Fibroblast of skin of abdomen (primary cell): ENCODE measurements around the gene HADHA. TPM values are rescaled to one million over a fixed set of nuclear protein-coding genes. Genes with fewer than 3 reads are reported as not detected.
A peak's percentile ranks its signal among the peaks of the same experiment; 100 is the strongest.
"Not testable (repeated sequence)": the region's sequence is repeated elsewhere in the genome, so short reads cannot be mapped to it uniquely, and the experiment has no call there.

Experiments used
- DNase-seq: peaks from one replicate; pipeline ENCODE4 v3.0.0-alpha.2; 2013
- polyA plus RNA-seq, 2 experiments: library from polyadenylated mRNA; unstranded; fragments of 120-200 nt; gene quantifications; one replicate each; pipeline ENCODE4 v1.2.1, GENCODE V29; 2013; ENCODE audit not compliant: insufficient read length in 2 of 2

The HADHA gene
- polyA plus RNA-seq (2013, experiment 1 of 2; ENCODE audit: insufficient read length): 140 TPM
- polyA plus RNA-seq (2013, experiment 2 of 2; ENCODE audit: insufficient read length): 135 TPM

DNA sequence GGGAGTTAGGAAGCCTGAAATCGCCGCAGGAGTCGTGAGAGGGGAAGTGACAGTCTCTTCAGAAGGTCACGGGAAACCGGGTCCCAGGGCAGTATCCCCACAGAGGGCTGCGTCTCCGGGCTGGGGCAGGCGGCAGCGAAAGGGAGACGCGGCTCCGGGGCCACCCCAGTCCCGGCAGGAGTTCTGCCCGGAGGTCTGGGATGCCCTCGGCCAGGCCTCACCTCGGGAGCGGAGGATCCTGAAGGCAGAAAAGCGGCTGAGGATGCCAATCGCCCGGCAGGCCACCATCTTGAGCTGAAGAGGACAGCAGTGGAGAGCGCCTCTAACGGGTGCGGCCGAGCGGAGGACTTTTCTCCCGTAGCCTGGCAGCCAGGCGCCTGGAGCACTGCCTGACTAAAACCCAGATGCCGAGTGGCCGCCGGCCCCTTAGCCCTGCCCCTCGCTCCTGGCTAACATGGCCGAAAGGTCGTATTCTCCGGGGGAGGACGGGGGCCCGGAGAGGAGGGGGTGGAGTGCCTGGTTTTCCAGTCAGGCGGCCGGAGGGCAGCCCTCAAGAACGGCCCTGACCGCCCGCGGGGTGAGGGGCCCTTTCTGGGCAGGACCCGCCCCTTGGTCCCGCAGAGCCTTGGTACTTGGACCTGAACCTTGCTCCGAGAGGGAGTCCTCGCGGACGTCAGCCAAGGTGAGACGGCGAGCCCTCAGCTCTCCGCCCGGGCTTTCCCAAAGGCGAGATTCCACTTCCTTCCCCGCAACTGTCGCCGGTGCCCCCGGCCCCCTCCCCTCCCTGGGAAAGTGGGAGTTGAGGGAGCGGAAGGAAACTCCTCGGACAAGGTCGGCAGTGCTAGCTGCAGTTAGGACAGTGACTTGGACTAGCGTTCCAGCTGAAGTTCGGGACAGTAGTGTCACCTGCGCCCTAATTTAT lies at the start of gene HADHA, which contains the start of gene HADHB:
HADHA (minus strand) TSS at position 324 of the 922 bp plus-strand sequence; CDS start at position 288, 36 bp downstream.
HADHB (plus strand) TSS at position 631 of the 922 bp plus-strand sequence. CDS start 9,316 bp downstream, outside the sequence.
- peak; percentile 86 for DNase-seq

DNA sequence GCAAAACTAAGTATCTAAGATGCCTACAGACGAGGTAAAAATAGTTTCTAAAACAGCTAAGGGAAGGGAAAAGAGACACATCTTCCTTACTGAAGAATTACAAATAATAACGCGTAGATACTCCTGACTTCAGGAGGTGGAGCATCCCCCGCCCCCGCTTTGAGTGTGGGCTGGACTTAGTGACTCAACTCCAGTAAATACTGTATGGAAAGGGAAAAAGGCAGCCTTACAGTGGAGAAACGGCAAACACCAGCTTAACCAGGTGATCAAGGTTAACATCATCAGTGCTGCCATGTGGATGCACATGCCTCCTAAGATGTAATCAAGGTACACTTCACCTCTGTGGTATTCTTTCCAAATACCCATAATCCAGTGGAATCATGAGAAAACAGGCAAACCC lies 48.2 kb upstream of the HADHA start:
- DNase-seq: peak; percentile 13

DNA sequence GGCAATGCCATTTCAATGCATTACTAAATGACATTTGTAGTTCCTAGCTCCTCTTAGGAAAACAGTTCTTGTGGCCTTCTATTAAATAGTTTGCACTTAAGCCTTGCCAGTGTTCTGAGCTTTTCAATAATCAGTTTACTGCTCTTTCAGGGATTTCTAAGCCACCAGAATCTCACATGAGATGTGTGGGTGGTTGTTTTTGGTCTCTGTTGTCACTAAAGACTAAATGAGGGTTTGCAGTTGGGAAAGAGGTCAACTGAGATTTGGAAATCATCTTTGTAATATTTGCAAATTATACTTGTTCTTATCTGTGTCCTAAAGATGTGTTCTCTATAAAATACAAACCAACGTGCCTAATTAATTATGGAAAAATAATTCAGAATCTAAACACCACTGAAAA lies 45.6 kb upstream of the HADHA start:
- no peak for DNase-seq

DNA sequence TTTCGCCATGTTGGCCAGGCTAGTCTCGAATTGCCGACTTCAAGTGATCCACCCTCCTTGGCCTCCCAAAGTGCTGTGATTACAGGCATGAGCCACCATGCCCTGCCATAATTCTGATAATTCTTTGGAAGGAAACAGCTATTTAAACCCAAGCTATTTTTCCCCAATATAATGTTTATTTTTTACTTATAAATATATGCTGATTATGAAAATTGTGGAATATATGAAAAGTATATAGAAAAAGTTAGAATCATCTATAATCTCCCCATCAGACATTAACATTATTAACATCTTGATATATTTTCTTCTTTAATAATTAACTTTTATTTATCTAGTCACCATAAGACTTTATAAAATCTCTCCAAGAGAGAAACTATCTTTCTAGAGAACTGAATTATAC lies 41.5 kb upstream of the HADHA start:
- no peak for DNase-seq

DNA sequence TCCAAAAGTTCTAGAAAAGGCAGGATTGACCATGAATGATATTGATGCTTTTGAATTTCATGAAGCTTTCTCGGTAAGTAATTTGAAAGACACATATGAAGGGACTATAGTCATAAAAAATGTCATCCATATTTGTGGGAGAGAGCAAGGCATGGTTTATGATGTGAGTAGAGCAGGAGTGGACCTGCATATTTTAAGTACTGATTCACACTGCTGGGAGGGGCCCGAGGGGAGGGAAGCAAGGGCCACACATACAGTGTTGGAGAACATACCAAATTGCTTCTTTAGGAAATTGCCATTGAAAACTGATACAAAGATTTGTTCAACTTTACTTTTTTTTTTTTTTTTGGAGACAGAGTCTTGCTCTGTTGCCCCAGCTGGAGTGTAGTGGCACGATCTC lies 39.7 kb upstream of the HADHA start:
- DNase-seq: peak; percentile 54

DNA sequence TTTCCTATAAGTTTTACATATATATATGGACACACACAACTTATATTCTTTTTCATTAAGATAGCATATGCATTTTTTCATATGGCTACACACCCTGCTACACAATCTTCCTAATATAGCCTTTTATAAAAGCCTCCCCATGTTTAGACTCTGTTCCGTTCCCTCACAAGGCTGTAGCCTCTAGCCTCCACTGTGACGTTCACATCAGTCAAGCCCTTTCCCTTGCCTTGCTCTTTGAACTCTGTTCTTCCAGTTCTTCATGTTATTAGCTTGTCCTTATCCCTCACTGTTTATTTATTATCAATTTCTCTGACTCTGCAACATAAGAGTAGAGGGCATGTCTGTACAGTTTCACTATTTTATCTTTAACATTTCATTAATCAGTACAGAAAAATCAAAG lies 39.2 kb upstream of the HADHA start:
- DNase-seq: no peak

DNA sequence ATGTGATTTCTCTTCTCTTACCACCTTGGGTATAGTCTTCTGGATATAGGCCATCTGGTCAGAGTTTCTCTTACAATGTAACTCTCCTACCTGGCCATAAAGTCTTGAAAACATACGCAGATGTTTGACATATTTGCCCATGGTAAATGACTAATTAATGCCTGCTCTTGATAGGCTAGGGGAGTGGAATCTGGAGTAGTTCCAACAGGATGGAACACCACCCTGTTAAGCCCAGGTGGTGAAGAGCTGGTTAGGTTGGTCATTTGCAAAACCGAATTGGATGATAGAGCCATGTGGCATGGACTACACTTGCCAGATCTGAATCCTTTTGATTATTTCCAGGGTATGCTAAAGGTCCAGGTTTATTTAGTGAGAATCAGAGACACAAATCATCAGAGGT lies 36.8 kb upstream of the HADHA start:
- DNase-seq: no peak

DNA sequence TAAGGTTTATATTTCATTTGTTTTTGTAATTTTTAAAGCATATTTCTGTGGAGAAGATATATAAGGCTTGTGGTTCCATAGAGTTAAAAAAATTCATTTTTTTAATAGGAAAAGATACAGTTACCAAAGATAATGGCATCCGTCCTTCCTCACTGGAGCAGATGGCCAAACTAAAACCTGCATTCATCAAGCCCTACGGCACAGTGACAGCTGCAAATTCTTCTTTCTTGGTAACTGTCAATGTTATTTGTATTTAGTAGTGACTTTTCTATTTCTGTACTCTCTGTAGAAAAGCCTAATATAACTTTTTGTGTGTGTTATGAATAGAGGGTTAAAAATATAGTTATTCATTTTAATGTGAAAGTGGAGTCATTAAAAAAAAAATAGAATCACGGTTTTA lies 35.5 kb upstream of the HADHA start:
- DNase-seq: no peak

DNA sequence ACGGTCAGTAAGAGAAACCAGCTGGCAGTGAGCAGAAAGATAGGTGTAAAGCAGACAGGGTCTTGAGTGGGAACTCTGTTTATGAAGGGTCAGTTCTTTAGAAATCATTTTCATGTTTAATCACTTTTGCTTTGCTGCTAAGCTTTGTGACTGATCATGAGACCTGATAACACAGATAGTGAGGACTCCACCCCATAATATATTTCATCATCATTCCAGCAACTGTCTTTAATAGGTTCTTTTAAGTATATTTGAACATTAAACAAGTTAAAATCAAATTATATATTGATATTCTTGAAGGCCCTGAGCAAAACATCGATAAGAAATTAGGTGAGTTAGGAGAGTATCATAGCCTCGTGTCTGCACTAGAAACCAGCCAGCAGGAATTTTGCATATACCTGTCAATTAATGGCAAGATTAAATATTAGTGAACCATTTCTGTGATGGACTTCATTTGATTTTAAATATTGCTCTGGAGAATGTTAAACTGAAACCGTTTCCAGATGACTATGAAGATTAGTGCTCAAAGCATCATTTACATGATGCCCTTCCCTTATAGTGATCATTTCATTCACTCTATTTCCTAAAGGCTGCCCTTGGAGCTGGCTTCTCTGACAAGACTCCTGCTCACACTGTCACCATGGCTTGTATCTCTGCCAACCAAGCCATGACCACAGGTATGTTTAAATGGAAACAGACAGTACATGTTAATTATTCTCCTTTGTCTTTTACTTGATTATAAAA lies 32.2 kb upstream of the HADHA start:
- DNase-seq: no peak

DNA sequence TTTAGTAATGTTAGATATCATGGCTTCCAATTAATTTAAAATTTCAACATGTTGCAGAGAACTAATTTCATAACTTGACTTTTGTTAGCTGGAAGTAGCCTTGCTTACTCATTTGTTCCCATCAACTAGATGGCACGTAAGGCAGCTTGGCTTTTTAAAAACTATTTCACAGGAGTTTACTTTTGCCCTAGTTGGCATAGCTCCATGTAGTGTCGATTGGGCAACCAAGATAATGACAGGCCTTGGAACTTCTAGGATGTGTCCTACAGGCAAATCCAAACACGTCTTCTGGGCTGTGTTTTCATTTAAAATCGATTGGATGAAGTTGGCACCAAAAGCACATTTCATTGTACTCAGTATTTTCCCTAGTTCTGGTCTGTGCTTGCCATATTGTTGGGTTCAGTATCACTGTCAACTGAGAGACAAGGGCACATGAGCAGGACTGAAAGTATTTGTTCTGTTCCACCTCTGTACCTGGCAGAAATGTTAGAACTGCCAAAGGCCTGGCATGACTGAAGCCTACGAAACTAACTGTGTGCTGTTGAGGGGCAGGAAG lies 29.7 kb upstream of the HADHA start:
- peak; percentile 51 for DNase-seq

DNA sequence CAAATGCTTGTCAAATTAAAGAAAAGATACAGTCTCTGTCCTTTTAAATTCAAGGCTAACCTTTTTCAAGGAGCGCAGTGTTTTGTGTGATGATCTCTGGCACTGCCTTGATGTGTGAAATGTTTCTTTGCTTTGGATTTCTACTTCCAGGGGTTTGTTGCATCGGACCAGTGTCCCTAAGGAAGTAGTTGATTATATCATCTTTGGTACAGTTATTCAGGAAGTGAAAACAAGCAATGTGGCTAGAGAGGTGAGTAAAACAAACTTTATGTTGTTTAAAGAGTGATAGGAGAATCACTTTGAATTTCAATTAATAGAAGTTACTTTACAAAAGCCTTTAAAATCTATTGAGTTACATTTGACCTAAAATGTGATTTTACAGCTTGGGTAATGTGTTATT lies 29.1 kb upstream of the HADHA start:
- peak; percentile 47 for DNase-seq

DNA sequence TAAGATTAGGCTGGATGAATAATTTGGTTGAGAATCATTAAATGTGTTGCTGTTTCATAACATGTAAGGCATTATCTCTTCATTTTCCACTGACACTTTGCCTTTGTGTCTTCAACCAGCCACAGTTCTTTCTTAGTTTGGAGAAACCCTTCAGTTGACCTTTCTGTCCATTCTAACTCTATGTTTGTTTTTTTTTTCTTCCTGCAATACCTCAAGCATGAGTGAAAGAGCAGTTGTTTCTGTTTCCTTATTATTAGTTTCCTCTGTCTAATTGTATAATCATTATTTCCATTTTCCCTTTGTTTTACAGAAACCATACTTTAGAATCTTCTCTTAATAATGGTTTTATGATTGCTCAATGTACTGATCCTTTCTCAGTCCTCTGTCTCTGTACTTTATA lies 25.9 kb upstream of the HADHA start:
- no peak for DNase-seq

DNA sequence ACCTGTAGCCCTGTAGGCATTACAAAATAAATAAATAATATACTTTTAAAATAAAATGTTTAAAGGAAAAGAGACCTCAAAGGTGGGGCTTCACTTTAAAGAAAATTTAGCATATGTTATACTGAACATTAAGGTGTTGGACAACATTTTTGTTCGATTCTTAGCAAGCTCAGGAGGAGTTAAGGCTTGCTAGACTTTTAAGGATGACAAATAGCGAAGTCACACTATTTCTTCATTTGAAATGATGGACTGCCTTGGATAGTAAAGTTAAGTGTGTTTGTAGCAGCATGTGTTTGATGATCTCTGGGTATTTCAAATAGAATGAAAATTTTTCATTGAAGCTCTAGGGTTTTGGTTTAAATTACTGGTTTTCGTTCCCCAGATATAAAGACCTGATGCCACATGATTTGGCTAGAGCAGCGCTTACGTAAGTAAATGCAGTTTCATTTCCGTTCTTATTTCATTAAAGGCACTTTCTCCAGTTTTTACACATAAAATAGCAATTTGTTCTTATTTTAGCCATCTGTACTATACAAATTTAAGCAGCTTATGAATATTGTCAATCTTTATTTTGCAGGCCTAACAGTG lies 25.2 kb upstream of the HADHA start:
- DNase-seq: no peak

DNA sequence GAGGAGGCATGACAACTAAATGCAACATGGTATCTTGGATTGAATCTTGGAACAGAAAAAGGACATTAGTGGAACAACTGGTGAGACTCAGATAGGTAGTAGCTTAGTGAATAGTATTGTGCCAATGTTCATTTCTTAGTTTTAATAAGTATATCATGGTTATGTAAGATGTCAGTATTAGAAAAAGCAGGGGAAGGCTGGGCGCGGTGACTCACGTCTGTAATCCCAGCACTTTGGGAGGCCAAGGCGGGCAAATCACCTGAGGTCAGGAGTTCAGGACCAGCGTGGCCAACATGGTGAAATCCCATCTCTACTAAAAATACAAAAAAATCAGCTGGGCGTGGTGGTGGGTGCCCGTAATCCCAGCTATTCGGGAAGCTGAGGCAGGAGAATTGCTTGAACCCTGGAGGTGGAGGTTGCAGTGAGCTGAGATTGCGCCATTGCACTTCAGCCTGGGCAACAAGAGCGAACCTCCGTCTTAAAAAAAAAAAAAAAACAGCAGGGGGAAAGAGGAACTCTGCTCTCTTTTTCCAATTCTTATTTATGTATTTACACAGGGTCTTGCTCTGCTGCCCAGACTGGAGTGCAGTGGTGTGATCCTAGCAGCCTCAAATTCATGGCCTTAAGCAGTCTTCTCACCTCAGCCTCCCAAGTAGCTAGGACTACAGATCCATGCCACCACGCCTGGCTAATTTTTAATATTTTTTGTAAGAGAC lies 24.4 kb upstream of the HADHA start:
- not testable (repeated sequence) for DNase-seq

DNA sequence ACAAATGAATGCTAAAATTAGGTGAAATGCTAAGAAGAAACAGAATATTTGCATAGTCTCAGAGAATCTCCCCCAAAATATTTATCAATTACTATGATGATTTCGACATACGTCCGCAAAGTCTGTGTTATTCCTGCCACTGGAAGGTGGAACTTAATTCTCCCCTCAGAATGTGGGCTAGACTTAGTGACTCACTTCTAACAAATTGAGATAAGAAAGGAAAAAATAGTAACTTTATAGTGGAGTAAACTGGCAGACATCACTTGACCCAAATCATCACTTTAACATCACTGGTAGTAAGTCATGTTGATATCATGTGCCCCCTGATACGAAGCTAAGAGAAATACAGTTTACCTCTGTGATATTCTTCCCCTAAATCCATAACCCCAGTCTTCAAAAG lies 23.8 kb upstream of the HADHA start:
- no peak for DNase-seq

DNA sequence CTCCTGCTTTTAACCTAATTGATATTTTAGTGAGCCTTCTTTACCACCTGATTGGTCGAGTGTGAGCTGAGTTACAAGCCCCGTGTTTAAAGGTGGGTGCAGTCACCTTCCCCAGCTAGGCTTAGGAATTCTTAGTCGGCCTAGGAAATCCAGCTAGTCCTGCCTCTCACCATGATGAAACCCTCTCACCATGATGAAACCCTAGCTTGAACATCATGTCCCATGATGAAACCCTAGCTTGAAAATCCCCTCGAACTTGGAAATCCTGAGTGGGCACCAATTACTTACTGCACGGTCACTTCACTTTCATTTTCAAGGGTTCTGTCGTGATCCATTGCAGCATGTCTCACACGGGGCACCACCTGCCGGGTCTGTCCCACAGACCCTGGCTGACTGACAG lies 14.4 kb upstream of the HADHA start:
- not testable (repeated sequence) for DNase-seq

DNA sequence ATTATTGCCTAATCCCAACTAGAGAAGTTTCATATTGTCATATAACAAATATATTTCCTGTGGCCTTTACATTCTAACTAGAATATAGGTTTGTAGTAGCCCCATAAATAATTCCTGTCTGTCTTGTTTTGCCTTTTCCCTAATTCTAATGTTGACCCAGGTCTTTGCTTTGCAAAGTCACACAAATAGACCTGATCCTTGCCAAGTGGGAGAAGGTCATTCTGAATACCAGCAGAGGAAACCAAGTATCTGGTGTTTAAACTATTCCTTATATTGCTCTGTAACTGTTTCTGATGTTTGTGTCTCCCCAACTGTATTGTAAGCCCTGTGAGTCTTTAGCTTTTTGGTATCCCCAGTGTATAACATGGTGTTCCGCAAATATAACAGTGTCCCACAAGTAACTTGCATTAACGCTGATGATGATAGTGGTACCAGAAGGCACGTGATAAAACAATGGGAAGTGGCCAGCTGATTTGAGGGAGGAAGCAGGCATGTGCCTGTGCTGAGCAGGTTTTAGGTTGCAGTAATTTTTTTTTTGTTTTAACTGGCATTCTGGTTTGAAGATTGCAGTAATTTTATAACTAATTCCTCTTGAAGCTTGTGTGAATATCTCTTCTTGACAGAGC lies 11.4 kb upstream of the HADHA start:
- no peak for DNase-seq

DNA sequence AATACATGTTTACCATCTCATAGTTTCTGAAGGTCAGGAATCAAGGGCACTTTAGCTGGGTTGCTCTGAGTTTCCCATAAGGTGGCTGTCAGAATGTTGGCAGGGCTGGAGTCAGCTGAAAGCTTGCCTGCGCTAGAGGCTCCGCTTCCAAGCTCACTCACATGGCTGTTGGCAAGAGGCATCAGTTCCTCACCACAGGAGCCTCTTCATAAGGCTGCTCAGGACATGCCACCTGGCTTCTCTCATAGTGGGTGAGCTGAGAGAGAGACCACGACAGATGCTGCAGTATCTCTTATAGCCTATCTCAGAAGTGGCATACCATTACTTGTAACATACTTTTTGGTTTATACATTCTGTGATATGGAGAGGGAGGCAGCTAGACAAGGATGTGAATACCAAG lies 7.5 kb upstream of the HADHA start:
- DNase-seq: no peak

DNA sequence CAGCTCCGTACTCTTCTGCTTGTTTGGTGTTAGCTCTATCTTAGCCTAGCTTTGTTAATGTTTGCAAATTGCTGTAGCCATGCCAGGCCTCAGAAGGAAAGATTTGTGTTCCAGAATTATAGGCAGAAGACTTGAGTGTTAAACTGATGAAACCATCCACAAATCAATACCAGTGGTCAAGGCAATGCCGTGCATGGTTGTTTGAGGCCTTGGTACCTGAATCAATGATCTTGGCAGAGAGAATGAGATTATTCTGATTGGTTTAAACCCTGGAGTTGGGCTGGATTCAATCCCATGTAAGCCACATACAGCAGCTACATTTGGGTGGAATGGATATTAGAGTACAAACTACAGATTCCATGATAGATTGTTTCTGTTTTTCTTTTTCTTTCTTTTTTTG lies 5.2 kb upstream of the HADHA start:
- no peak for DNase-seq

DNA sequence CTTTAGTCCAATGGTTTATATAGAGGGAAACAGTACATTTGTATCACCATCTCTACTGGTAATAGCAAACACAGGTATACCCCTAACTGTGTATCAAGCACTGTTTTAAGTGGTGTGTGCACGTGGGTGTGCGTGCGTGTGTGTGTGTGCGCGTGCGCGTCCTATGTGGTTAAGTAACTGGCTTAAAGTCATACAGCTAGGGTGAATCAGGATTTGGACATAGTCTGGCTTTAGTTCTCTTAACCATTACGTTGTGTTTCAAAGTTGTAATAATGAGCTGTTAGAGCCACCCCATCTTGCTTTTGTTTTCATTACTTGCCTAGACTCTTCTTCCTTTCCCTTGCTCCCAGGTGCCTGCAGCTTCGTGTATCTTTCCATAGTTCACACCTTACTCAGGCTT lies 2.4 kb upstream of the HADHA start:
- DNase-seq: peak; percentile 16

DNA sequence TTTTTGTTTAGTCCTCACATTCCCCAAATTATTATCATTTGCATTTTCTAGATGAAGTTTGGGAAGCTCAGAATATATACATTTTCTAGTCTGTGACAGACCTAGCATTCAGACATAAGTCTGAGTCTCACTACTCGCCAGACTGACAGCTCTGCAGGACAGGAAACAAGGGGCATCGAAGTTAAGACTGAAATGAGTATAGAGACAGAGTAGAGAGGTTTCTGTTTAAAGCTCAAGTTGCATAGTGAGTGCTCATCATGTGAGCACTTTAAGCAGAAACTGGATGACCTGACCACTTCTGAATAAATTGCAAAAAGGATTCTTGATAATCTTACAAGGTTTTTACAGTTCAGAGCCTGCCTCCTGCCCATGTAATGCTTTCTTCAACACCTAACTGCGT lies 1.4 kb upstream of the HADHA start:
- DNase-seq: peak; percentile 2
